Suppressor macrophage (primary cell): ENCODE data around the gene ARL3.
"Not testable (repeated sequence)": the region's sequence is repeated elsewhere in the genome, so short reads cannot be mapped to it uniquely, and the experiment has no call there.

ENCODE experiments used
- DNase-seq, 4 experiments: peaks; one replicate each; pipeline ENCODE4 v3.0.0-alpha.2; 2020 to 2022

ARL3 gene

GRCh38 chr10:102670871-102671434, 43.2 kb downstream of the ARL3 start:
- no peak for DNase-seq

- no peak for DNase-seq
Observed at GRCh38 chr10:102670065-102670670, 44.0 kb downstream of the ARL3 start.

- DNase-seq: no peak
Observed at GRCh38 chr10:102669206-102670064, 44.8 kb downstream of the ARL3 start.

- no peak for DNase-seq
Observed at GRCh38 chr10:102668326-102669107, 45.7 kb downstream of the ARL3 start.

GRCh38 chr10:102667411-102667810, 46.8 kb downstream of the ARL3 start:
- not testable (repeated sequence) for DNase-seq

GRCh38 chr10:102665904-102666509, 48.2 kb downstream of the ARL3 start:
- no peak for DNase-seq

GRCh38 chr10:102661658-102662028, 52.6 kb downstream of the ARL3 start:
- peak in 3 of 4 experiments; percentile 46 to 55 (median 48) for DNase-seq

GRCh38 chr10:102660888-102661657, 53.1 kb downstream of the ARL3 start:
- peak; percentile 61 to 87 (median 76) for DNase-seq

GRCh38 chr10:102658802-102659201, 55.4 kb downstream of the ARL3 start:
- DNase-seq: no peak

GRCh38 chr10:102657984-102658724, 56.0 kb downstream of the ARL3 start:
- no peak for DNase-seq

GRCh38 chr10:102657451-102657850, 56.7 kb downstream of the ARL3 start:
- DNase-seq: no peak

GRCh38 chr10:102656791-102657371, 57.3 kb downstream of the ARL3 start:
- DNase-seq: no peak

GRCh38 chr10:102656026-102656425, 58.2 kb downstream of the ARL3 start:
- no peak for DNase-seq

- DNase-seq: no peak
Observed at GRCh38 chr10:102654969-102655368, 59.2 kb downstream of the ARL3 start.

- no peak for DNase-seq
Observed at GRCh38 chr10:102654566-102654965, 59.6 kb downstream of the ARL3 start.

GRCh38 chr10:102653060-102653459, 61.1 kb downstream of the ARL3 start:
- DNase-seq: no peak

- peak; percentile 30 to 60 (median 54) for DNase-seq
Observed at GRCh38 chr10:102652170-102652916, 61.9 kb downstream of the ARL3 start.

GRCh38 chr10:102651455-102652169, 62.6 kb downstream of the ARL3 start:
- no peak for DNase-seq
